Activated CD4-positive, alpha-beta T cell treated with anti-CD3 and anti-CD28 coated beads, Interleukin-2, amount 50 U/mL, for 4 hours (primary cell): ENCODE data around the gene RBM8A.

Experiments
- DNase-seq, 2 experiments: peaks; one replicate each; pipeline ENCODE4 v3.0.0-alpha.2; 2020

RBM8A gene

GRCh38 chr1:145871994-145872924 is 55.0 kb downstream of the RBM8A start:
- DNase-seq: peak; percentile 18 to 22
